GM19043 (cell line): ENCODE data around the gene CCDC134.

Experiments
- ATAC-seq: cut with Tn5 transposase; IDR thresholded peaks from one replicate; pipeline ENCODE4 v1.9.1; 2021; ENCODE audit warnings: low read depth; ENCODE audit not compliant: unreplicated experiment

CCDC134 gene

GRCh38 chr22:41782316-41782715 is 18.2 kb upstream of the CCDC134 start:
- no peak for ATAC-seq

- no peak for ATAC-seq
These were observed 17.7 kb upstream of the CCDC134 start for GRCh38 chr22:41782751-41783150.

- no peak for ATAC-seq
These were observed 13.1 kb upstream of the CCDC134 start for GRCh38 chr22:41787331-41787730.

- ATAC-seq = no peak
These were observed 6.6 kb upstream of the CCDC134 start for GRCh38 chr22:41793871-41794270.

GRCh38 chr22:41798736-41799135 is 1.7 kb upstream of the CCDC134 start:
- no peak for ATAC-seq

- peak; percentile 21 for ATAC-seq
These were observed 762 bp upstream of the CCDC134 start for GRCh38 chr22:41799486-41800347.

GRCh38 chr22:41801147-41801819 is 804 bp downstream of the CCDC134 start:
- ATAC-seq = no peak

- ATAC-seq = no peak
These were observed 1.4 kb downstream of the CCDC134 start for GRCh38 chr22:41801886-41802285.

- ATAC-seq = no peak
These were observed 5.2 kb downstream of the CCDC134 start for GRCh38 chr22:41805639-41806038.

- ATAC-seq = no peak
These were observed 7.9 kb downstream of the CCDC134 start for GRCh38 chr22:41808400-41808799.

- no peak for ATAC-seq
These were observed 9.5 kb downstream of the CCDC134 start for GRCh38 chr22:41810022-41810421.

- no peak for ATAC-seq
These were observed 12.5 kb downstream of the CCDC134 start for GRCh38 chr22:41812805-41813545.

- no peak for ATAC-seq
These were observed 13.4 kb downstream of the CCDC134 start for GRCh38 chr22:41813726-41814410.

- ATAC-seq = no peak
These were observed 15.2 kb downstream of the CCDC134 start for GRCh38 chr22:41815716-41816115.

GRCh38 chr22:41816241-41816640 is 15.8 kb downstream of the CCDC134 start:
- ATAC-seq = no peak

GRCh38 chr22:41816871-41817270 is 16.4 kb downstream of the CCDC134 start:
- no peak for ATAC-seq

GRCh38 chr22:41818011-41818410 is 17.5 kb downstream of the CCDC134 start:
- ATAC-seq = no peak

- ATAC-seq = no peak
These were observed 18.1 kb downstream of the CCDC134 start for GRCh38 chr22:41818596-41818995.

GRCh38 chr22:41819257-41819656 is 18.8 kb downstream of the CCDC134 start:
- no peak for ATAC-seq

GRCh38 chr22:41820447-41820846 is 20.0 kb downstream of the CCDC134 start:
- ATAC-seq = no peak
